ENCODE results near the gene TTLL8.

GRCh38 chr22:49986325-49986724, 71.8 kb downstream of the TTLL8 start:
- TF ChIP-seq CTCF (tag by site-specific recombination; IDR thresholded peaks at IDR 0.05) (no peak), REST (tag by site-specific recombination; IDR thresholded peaks at IDR 0.05) (no peak), ZNF549 (tag by site-specific recombination; IDR thresholded peaks at IDR 0.05) (no peak), ZNF792 (tag by site-specific recombination; IDR thresholded peaks at IDR 0.05) (no peak), ZXDB (tag by site-specific recombination; IDR thresholded peaks at IDR 0.05) (no peak), ZNF785 (tag by site-specific recombination; IDR thresholded peaks at IDR 0.05) (no peak), ZSCAN23 (tag by site-specific recombination; IDR thresholded peaks at IDR 0.05) (no peak), ZNF621 (tag by site-specific recombination; IDR thresholded peaks at IDR 0.05) (no peak)

Data from HEK293 (cell line).